ENCODE measurements around the gene ACOXL.

Gene ACOXL

DNA sequence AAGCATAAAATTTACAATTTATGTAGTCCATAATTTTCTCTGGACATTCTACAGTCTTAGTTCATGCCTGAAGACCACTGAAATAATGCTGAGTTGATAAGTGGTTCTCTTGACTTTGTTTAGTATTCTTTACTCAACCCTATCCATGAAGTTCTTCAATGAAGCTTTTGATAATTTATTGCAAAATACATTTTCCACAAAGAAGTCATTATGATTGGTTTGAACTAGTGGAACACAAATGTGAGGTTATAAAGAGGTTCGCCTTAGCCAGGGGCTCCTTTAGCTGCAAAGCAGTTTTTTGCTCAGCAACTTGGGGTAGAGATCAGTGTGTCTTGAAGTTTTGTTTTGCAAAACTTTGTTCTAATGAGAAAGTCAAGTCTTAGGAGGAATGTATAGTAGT lies 394.2 kb downstream of the ACOXL start:
- Histone ChIP-seq H3K9me3 (ENCODE audit: insufficient read depth, low read length) (no peaks in the 10 kb centered on the region), H3K4me3 (ENCODE audit: insufficient read depth, low read length, poor library complexity, severe bottlenecking) (no peak overlapping the region), H3K36me3 (ENCODE audit: low read length) (peaks cover 33% of the 10 kb centered on the region), H3K79me2 (ENCODE audit: insufficient read depth, low read length) (peaks cover 60% of the 10 kb centered on the region), H3K9ac (ENCODE audit: low read length) (no peak overlapping the region), H3K27me3 (ENCODE audit: low read length) (no peaks in the 10 kb centered on the region), H4K20me1 (ENCODE audit: low read depth, low read length) (peaks cover 4% of the 10 kb centered on the region; the same call in 1 of the 2 replicates), H3K9me2 (replicated peaks; ENCODE audit: insufficient read depth, low read length) (no peaks in the 10 kb centered on the region), H3K27ac (ENCODE audit: low read depth, low read length) (no peak overlapping the region), H3K4me2 (ENCODE audit: low read depth, low read length, poor library complexity, severe bottlenecking) (no peak overlapping the region), H3F3A (ENCODE audit: insufficient read depth) (no peaks in the 10 kb centered on the region), H2AFZ (ENCODE audit: low read depth, low read length, severe bottlenecking) (no peak overlapping the region)
- TF ChIP-seq, protein P1, sequence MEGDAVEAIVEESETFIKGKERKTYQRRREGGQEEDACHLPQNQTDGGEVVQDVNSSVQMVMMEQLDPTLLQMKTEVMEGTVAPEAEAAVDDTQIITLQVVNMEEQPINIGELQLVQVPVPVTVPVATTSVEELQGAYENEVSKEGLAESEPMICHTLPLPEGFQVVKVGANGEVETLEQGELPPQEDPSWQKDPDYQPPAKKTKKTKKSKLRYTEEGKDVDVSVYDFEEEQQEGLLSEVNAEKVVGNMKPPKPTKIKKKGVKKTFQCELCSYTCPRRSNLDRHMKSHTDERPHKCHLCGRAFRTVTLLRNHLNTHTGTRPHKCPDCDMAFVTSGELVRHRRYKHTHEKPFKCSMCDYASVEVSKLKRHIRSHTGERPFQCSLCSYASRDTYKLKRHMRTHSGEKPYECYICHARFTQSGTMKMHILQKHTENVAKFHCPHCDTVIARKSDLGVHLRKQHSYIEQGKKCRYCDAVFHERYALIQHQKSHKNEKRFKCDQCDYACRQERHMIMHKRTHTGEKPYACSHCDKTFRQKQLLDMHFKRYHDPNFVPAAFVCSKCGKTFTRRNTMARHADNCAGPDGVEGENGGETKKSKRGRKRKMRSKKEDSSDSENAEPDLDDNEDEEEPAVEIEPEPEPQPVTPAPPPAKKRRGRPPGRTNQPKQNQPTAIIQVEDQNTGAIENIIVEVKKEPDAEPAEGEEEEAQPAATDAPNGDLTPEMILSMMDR (IDR thresholded peaks at IDR 0.05; ENCODE audit: insufficient read depth, low read length, poor library complexity, severe bottlenecking), result no peak
- TF ChIP-seq EZH2phosphoT487 (conservative IDR thresholded peaks at IDR 0.05; ENCODE audit: low read length), result no peak

DNA sequence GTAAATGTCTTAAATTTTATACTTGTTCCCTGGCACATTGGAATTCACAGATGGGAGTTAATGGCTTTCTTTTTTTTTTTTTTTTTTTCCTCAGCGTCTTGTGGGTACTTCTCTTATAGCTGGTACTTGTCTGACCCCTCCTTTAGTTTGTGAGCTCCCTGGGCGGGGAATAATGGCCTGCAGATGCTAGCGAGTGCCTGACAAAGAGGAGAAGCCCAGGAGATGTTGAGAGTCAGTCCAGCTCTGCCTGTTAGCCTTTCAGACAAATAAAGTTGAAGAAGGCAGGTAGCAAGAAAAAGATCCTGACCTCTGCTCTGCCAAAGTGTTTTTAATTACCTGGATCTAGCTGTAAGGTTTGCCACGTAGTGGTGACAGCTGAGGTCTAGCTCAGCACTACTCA lies 395.0 kb downstream of the ACOXL start:
- Histone ChIP-seq H3K9ac (ENCODE audit: low read length) (no peak overlapping the region), H3K79me2 (ENCODE audit: insufficient read depth, low read length) (peaks cover 61% of the 10 kb centered on the region), H4K20me1 (ENCODE audit: low read depth, low read length) (peaks cover 4% of the 10 kb centered on the region; the same call in 1 of the 2 replicates), H3K4me3 (ENCODE audit: insufficient read depth, low read length, poor library complexity, severe bottlenecking) (no peak overlapping the region), H3K27ac (ENCODE audit: low read depth, low read length) (no peak overlapping the region), H3K4me2 (ENCODE audit: low read depth, low read length, poor library complexity, severe bottlenecking) (no peak overlapping the region), H3K36me3 (ENCODE audit: low read length) (peaks cover 33% of the 10 kb centered on the region), H3K9me2 (replicated peaks; ENCODE audit: insufficient read depth, low read length) (no peaks in the 10 kb centered on the region), H2AFZ (ENCODE audit: low read depth, low read length, severe bottlenecking) (no peak overlapping the region), H3K9me3 (ENCODE audit: insufficient read depth, low read length) (no peaks in the 10 kb centered on the region), H3K27me3 (ENCODE audit: low read length) (no peaks in the 10 kb centered on the region), H3F3A (ENCODE audit: insufficient read depth) (no peaks in the 10 kb centered on the region)
- TF ChIP-seq EZH2phosphoT487 (conservative IDR thresholded peaks at IDR 0.05; ENCODE audit: low read length), result no peak
- TF ChIP-seq, protein P1 (IDR thresholded peaks at IDR 0.05; ENCODE audit: insufficient read depth, low read length, poor library complexity, severe bottlenecking), result no peak

DNA sequence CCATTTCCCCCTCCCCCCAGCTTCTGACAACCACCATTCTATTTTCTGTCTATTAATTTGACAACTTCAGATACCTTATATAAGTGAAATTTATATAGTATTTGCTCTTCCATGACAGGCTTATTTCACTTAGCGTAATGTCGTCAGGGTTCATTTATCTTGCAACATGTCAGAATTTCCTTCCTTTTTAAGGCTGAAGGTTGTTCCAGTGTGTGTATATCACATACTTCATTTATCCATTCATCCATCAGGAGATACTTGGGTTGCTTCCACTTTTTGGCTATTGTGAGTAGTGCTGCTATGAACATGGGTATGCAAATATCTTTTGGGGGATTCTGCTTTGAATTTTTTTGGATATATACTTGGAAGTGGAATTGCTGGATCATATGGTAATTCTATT lies 395.7 kb downstream of the ACOXL start:
- Histone ChIP-seq H4K20me1 (ENCODE audit: low read depth, low read length) (peaks cover 4% of the 10 kb centered on the region; the same call in 1 of the 2 replicates), H3K9me3 (ENCODE audit: insufficient read depth, low read length) (no peaks in the 10 kb centered on the region), H3F3A (ENCODE audit: insufficient read depth) (no peaks in the 10 kb centered on the region), H3K27ac (ENCODE audit: low read depth, low read length) (no peak overlapping the region), H3K36me3 (ENCODE audit: low read length) (peaks cover 33% of the 10 kb centered on the region), H3K79me2 (ENCODE audit: insufficient read depth, low read length) (peaks cover 64% of the 10 kb centered on the region), H2AFZ (ENCODE audit: low read depth, low read length, severe bottlenecking) (no peak overlapping the region), H3K27me3 (ENCODE audit: low read length) (no peaks in the 10 kb centered on the region), H3K9ac (ENCODE audit: low read length) (no peak overlapping the region), H3K9me2 (replicated peaks; ENCODE audit: insufficient read depth, low read length) (no peaks in the 10 kb centered on the region), H3K4me3 (ENCODE audit: insufficient read depth, low read length, poor library complexity, severe bottlenecking) (no peak overlapping the region), H3K4me2 (ENCODE audit: low read depth, low read length, poor library complexity, severe bottlenecking) (no peak overlapping the region)
- no peak for TF ChIP-seq EZH2phosphoT487 (conservative IDR thresholded peaks at IDR 0.05; ENCODE audit: low read length)
- TF ChIP-seq, protein P1 (IDR thresholded peaks at IDR 0.05; ENCODE audit: insufficient read depth, low read length, poor library complexity, severe bottlenecking), result no peak
